CD4-positive, alpha-beta T cell treated with Interleukin-6 at 100 ng/mL for 8 hours (primary cell): Measurements from ENCODE around the gene SHLD2.
"Not testable (repeated sequence)": the region's sequence is repeated elsewhere in the genome, so short reads cannot be mapped to it uniquely, and the experiment has no call there.

Experiments
- DNase-seq: peaks from one replicate; pipeline ENCODE4 v3.0.0-alpha.2; 2020; ENCODE audit warnings: mixed read lengths, low spot score

The SHLD2 gene

DNA sequence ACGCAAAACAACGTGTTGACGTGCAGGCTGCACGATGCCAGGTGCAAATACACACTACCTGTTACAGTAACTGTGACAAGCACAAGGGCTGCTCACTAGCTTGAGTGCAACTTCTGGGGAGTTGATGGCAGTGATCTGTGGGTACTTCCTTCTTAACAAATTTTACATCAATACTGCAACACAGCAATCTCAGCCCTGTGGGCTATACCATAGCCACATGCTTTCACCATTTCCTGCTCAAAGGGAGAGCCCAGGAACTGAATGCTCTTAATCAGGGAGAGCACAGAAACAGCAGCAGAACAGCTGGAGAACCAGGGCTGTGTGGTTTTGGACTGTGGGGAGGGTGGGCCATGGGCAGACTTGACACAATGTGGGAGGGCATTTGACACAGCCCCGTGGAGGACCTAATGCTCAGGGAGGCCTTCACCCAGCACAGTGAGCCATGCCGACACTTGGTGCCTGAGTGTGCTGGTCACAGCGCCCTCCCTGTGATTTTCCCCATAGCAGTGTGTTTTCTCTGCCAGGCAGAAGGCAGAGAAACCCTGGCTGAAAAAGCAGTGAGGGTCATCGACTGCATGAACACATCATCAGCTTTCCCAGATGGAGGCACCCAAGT lies 118.3 kb downstream of the SHLD2 start:
- not testable (repeated sequence) for DNase-seq

DNA sequence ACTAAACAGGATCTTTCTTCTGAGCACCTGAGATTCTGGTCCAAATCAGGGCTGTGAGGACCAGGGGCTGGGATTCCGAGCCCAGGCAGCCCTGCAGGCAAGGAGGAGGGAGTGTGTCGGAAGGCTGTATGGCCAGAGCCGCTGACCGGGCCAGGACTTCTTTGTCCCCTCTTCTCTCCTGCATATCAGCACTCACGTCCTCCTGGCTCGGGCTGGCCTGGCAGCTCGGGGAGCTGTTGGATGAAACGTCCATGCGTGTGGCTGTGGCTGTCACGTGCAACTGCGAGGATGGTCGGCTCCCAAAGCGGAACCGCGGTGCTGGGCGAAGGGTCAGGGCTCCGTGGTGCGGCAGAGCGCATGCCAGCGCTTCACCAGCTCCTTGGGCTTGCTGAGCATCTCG lies 118.8 kb downstream of the SHLD2 start:
- not testable (repeated sequence) for DNase-seq

DNA sequence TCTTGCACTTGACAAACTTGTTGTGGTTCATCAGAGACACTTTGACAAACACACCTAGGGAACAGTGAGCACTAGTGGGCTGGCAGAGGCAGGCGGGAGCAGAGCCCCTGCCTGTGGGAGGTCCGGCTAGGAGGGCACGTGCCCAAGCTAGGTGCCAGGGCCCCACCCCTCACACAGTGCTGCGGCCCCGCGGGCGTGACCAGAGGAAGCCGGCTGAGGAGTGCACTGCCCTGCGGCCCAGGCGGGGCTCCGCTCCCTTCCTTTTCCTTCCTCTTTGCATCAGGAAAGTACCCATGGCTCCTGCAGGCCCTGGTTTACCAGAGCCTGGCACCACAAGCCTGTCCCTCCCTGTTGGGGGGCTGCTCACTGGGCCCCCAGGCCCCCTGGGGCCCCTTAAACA lies 121.1 kb downstream of the SHLD2 start:
- DNase-seq, result not testable (repeated sequence)

DNA sequence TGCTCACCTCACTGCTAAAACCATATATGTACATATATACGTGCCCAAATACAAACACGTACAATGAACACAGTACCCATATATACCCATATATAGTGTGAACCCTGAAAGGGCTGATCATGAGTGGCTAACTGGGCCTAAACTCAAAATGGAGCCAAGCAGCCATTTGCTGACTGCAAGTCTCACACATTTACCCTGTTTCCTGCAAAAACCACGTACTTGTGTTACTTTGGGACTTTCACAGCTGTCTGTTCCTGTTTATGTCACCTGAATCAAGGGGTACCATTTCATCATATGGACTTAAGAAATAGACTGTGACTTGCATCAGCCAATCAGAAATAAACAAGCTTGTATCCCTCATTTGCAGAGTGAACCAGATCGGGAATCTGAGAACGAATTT lies 124.4 kb downstream of the SHLD2 start:
- DNase-seq, result not testable (repeated sequence)

DNA sequence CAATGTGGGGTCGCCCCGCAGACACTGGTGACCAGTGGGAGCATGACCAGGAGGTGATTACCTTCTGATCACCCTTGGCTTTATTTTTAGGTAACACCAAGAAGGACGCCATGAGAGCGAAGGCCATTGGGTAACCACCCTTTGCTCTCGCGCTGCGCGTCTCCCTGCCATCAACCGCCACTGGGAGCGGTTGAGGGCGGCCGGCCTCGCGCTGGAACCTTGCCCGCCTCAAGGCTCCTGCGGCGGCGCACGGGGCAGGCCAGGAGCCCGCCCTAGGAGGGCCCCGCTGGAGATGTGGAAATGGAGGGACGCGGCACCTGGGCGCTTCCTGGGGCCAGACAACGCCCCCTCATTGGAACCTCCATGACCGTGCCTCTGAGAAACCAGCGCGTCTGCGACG lies 127.8 kb downstream of the SHLD2 start:
- DNase-seq, result not testable (repeated sequence)

DNA sequence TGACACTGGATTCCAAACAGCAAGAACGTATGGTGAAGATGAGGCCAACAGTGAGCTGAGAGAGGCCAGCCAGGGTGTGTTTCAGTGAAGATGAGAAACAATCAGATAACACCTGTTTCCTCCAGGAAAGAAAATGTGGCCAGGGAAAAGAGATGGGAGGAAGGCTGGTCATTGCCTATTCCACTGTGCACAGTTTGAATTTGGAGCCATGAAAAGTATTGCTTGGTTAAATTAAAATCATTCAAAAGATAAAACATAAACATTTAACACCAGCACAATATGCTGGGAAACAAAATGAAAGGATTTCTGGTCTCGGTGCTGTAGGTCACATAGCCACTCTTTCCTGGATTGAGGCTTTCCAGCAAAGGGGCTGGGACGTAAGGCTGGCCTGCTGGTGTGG lies 130.1 kb downstream of the SHLD2 start, which contains the start of gene NUTM2A:
Gene NUTM2A, plus strand, starts transcription at position 301 of the 400 bp plus-strand sequence. CDS start 383 bp downstream, outside the sequence.
- DNase-seq, result not testable (repeated sequence)

DNA sequence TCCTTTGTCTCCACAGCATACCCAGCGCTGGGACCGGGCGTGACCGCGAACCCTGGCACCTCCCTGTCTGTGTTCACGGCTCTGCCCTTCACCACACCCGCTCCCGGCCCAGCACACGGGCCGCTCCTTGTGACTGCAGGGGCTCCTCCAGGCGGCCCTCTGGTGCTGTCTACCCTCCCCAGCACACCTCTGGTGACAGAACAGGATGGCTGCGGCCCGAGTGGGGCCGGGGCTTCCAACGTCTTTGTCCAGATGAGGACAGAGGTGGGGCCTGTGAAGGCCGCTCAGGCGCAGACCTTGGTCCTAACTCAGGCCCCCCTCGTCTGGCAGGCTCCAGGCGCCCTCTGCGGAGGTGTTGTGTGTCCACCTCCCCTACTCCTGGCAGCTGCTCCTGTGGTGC lies 133.2 kb downstream of the SHLD2 start:
- not testable (repeated sequence) for DNase-seq

DNA sequence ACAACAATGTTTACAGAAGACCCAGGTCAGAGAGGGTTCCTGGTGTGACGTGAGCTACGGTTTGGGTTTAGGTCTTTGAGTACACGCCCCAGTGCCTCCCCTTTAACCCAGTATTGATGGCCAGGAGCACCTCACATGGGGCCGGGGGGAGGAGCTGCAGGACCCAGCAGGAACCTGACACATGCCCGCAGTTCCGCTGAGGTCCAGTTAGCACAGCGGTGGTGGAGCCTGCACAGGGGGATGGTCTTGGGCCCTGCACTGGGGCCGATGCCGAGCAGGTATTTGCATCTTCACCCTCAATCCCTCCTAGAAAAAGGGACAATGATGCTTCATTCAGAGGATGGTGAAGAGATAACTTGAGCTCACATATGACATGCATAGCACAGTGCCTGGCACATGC lies 134.2 kb downstream of the SHLD2 start:
- DNase-seq, result not testable (repeated sequence)

DNA sequence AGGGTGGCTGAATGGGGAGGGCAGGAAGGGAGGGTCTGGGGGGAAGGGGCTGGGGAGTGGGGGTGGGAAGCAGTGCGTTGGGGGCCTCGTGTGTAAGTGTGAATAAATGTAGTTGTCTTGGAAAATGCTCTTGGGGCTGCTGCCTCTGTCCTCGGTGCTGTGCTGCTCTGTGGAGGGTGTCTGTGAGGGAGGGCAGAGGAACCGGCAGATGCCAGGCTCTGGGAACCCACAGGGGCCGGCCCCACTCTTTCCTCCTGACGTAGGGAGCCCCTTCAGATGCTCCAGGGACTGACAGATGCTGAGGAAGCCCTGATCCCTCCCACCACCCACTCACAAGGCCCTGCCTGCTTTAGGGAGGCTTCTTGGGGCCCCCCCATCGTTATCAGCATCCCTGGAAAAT lies 139.8 kb downstream of the SHLD2 start:
- not testable (repeated sequence) for DNase-seq

DNA sequence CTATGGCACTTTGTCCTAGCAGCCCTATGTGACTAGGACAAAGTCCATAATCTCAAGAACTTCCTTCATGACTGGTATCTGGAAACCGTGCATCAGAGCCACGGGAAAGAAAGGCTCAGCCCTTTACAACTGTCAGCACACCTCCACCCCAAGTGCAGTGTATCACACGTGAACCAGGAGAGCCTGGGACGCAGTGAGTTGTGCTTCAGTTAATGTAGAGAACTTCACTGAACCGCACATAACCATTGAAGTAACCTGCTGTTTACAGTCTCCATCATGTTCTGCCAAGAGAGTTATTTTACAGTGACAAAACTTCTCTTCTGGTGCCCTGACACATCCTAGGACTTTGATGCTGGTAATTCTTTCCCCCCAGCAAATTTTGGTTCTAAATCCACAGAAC lies 142.2 kb downstream of the SHLD2 start:
- not testable (repeated sequence) for DNase-seq

DNA sequence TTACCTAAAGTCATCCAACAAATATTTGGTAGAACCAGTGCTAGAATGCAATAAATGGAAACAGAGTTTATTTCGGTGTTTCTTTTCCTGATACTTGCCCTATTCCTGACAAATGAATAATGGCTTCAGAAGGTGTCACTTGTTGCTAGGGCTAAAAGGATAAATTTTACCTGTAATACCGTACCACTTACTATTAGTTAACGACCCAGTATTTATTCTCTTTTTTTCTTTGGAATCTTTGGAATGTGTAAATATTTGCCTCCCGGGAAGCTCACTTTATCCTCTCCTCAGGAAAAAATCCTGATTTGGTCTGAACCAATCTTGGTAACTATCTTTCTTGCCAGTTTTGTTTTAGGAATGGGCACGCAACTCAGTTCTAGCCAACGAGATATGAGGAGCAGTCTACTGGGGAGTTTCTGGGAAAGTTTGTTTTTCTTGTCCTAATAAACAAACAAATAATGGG lies 144.4 kb downstream of the SHLD2 start:
- DNase-seq, result not testable (repeated sequence)
